Measurements from ENCODE around the gene CDC6.

Gene CDC6

GRCh38 chr17:40342504-40343218 lies 55.0 kb downstream of the CDC6 start:
- DNase-seq: no peak

GRCh38 chr17:40343219-40344119 lies 55.8 kb downstream of the CDC6 start:
- DNase-seq: no peak

GRCh38 chr17:40344421-40345160 lies 56.9 kb downstream of the CDC6 start:
- no peak for DNase-seq

GRCh38 chr17:40345161-40345993 lies 57.7 kb downstream of the CDC6 start:
- no peak for DNase-seq

- DNase-seq: no peak
Observed at GRCh38 chr17:40345994-40346764, 58.5 kb downstream of the CDC6 start.

GRCh38 chr17:40346765-40347158 lies 59.1 kb downstream of the CDC6 start:
- DNase-seq: no peak

GRCh38 chr17:40347319-40348135 lies 59.8 kb downstream of the CDC6 start:
- no peak for DNase-seq

- no peak for DNase-seq
Observed at GRCh38 chr17:40348136-40348504, 60.4 kb downstream of the CDC6 start.

GRCh38 chr17:40348562-40349476 lies 61.1 kb downstream of the CDC6 start:
- no peak for DNase-seq

- DNase-seq: no peak
Observed at GRCh38 chr17:40349477-40349894, 61.8 kb downstream of the CDC6 start.

GRCh38 chr17:40349895-40350688 lies 62.4 kb downstream of the CDC6 start:
- no peak for DNase-seq

GRCh38 chr17:40350689-40351358 lies 63.1 kb downstream of the CDC6 start:
- DNase-seq: no peak

- DNase-seq: no peak
Observed at GRCh38 chr17:40351359-40352236, 63.9 kb downstream of the CDC6 start.

- no peak for DNase-seq
Observed at GRCh38 chr17:40352237-40352778, 64.6 kb downstream of the CDC6 start.

- no peak for DNase-seq
Observed at GRCh38 chr17:40352779-40353394, 65.2 kb downstream of the CDC6 start.
